Immature natural killer cell (primary cell): ENCODE data around the gene MEF2D. TPM values are rescaled to one million over a fixed set of nuclear protein-coding genes. Genes with fewer than 3 reads are reported as not detected.

ENCODE experiments used
- DNase-seq, 3 donors: peaks; one replicate each; pipeline ENCODE4 v3.0.0; 2022; ENCODE audit warnings: mixed read lengths in 1 of 3
- H3K27ac Mint-ChIP-seq, 6 donors: one replicate each; pipeline ENCODE4 v1.8.0; 2020; ENCODE audit warnings: mixed read lengths in 6 of 6, mild to moderate bottlenecking in 5 of 6, inconsistent platforms in 4 of 6, moderate library complexity in 3 of 6
- H3K27me3 Mint-ChIP-seq, 3 donors: one replicate each; pipeline ENCODE4 v1.8.0; 2020 to 2021; ENCODE audit warnings: low read depth in 3 of 3, mild to moderate bottlenecking in 3 of 3, mixed read lengths in 3 of 3, moderate library complexity in 3 of 3, inconsistent platforms in 1 of 3
- H3K36me3 Mint-ChIP-seq, 3 donors: one replicate each; pipeline ENCODE4 v1.8.0; 2020; ENCODE audit warnings: mixed read lengths in 3 of 3, inconsistent platforms in 2 of 3, mild to moderate bottlenecking in 2 of 3
- H3K4me1 Mint-ChIP-seq, 2 donors: one replicate each; pipeline ENCODE4 v1.8.0; 2020; ENCODE audit warnings: inconsistent platforms in 2 of 2, mild to moderate bottlenecking in 2 of 2, mixed read lengths in 2 of 2, moderate library complexity in 1 of 2
- H3K4me3 Mint-ChIP-seq, 5 donors: one replicate each; pipeline ENCODE4 v1.8.0; 2020; ENCODE audit warnings: mild to moderate bottlenecking in 5 of 5, mixed read lengths in 5 of 5, inconsistent platforms in 3 of 5, moderate library complexity in 3 of 5
- H3K9me3 Mint-ChIP-seq, 6 donors: one replicate each; pipeline ENCODE4 v1.8.0; 2020; ENCODE audit warnings: mild to moderate bottlenecking in 6 of 6, mixed read lengths in 6 of 6, inconsistent platforms in 4 of 6, moderate library complexity in 3 of 6
- polyA plus RNA-seq, 3 donors: library from polyadenylated mRNA; unstranded; fragments of 300-500 nt; fragmentation: Illumina TruSeq; gene quantifications; one replicate each; pipeline ENCODE4 v1.2.3, GENCODE V29; 2021

The MEF2D gene
- polyA plus RNA-seq, 3 donors from 2014 or later = 5.0 to 22.8 (median 6.0) TPM

DNA sequence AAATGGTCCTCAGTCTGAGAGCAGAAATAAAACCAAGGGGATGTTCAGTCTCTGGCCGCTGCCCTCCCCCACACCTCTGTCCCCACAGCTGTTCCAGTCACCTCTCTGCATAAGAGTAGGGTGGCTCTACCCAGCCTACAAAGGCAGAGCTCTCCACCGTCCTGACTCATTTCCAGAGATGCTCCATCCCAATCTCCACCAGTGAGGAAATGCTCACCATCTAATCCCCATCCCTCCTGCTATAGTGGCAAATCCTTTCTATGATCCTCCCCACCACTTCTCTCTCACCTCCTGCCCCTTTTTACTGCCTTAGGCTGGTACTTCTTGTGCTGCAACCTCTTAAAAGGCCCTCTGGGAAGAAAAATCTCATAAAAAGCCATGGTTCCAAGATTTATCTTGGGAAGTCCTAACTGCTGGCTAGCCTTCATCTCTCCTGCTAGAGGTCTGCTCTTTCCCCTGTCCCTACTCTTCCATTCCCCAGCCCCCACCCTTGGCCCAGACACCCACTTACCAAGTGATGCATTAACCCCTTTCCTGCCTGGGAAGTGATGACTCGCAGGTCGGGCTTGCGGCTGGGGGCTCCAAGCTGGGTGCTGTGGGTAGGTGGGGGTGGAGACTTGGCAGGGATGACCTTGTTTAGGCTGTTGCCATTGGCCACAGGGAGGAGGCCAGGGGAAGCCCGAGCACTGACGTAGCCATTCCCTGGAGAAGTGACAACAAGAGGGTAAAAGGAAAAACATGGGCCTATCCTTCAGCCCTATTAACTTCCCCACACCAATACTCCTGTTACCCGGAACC is 23.9 kb downstream of the MEF2D start:
- Mint-ChIP-seq H3K4me3 (no peak overlapping the region), H3K36me3 (peaks cover 31 to 73% (median 47%) of the 10 kb centered on the region in 3 donors), H3K9me3 (no peaks in the 10 kb centered on the region), H3K27me3 (peaks cover 35 to 49% (median 36%) of the 10 kb centered on the region in 3 donors), H3K27ac (peak overlapping the region in 5 of 6 donors; percentile 26 to 74 (median 56)), H3K4me1 (peaks cover 26 to 33% of the 10 kb centered on the region in 2 donors)
- DNase-seq = no peak

GRCh38 chr1:156475568-156476500 is 24.7 kb downstream of the MEF2D start:
- no peaks in the 10 kb centered on the region for H3K9me3 Mint-ChIP-seq
- H3K4me3 Mint-ChIP-seq = no peak overlapping the region
- H3K27ac Mint-ChIP-seq = peak overlapping the region; percentile 12 to 66 (median 41)
- peaks cover 17 to 24% of the 10 kb centered on the region in 2 donors for H3K4me1 Mint-ChIP-seq
- DNase-seq = no peak
- peaks cover 33 to 52% (median 36%) of the 10 kb centered on the region in 3 donors for H3K27me3 Mint-ChIP-seq
- H3K36me3 Mint-ChIP-seq = peaks cover 31 to 65% (median 49%) of the 10 kb centered on the region in 3 donors

DNA sequence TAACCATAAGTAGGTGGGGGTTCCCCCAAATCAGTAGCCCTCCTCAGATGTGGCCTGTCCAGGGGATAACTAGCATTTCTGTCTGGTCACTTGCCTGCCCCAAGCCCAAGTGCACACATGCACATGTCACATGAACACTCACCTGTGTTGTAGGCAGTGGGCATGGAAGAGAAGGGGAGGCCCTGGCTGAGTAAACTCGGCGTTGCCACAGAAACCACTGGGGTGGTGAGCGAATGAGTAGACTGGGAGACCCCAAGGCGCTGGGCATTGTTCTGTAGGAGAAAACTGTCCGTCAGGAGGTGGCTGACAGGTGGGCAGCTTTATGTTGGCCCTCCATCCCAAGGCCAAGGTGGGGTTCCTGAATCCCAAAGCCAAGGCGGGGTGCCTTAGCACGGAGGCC is 25.6 kb downstream of the MEF2D start:
- Mint-ChIP-seq H3K36me3 (peaks cover 23 to 57% (median 42%) of the 10 kb centered on the region in 3 donors), H3K27ac (peak overlapping the region in 2 of 6 donors; percentile 18 to 46), H3K27me3 (peaks cover 24 to 47% (median 28%) of the 10 kb centered on the region in 3 donors)

GRCh38 chr1:156471496-156472490 is 28.8 kb downstream of the MEF2D start:
- Mint-ChIP-seq H3K9me3 (no peaks in the 10 kb centered on the region), H3K36me3 (peaks cover 16 to 49% (median 38%) of the 10 kb centered on the region in 3 donors), H3K4me3 (no peak overlapping the region), H3K27me3 (peaks cover 21 to 39% (median 32%) of the 10 kb centered on the region in 3 donors), H3K27ac (peak overlapping the region in 5 of 6 donors; percentile 3 to 84 (median 46)), H3K4me1 (peaks cover 5 to 9% of the 10 kb centered on the region in 2 donors)
- DNase-seq = no peak

More for the DNA sequence above, 25.6 kb downstream of the MEF2D start:
- Mint-ChIP-seq H3K4me3 (no peak overlapping the region), H3K9me3 (no peaks in the 10 kb centered on the region), H3K4me1 (peaks cover 8 to 15% of the 10 kb centered on the region in 2 donors)
- DNase-seq = no peak

DNA sequence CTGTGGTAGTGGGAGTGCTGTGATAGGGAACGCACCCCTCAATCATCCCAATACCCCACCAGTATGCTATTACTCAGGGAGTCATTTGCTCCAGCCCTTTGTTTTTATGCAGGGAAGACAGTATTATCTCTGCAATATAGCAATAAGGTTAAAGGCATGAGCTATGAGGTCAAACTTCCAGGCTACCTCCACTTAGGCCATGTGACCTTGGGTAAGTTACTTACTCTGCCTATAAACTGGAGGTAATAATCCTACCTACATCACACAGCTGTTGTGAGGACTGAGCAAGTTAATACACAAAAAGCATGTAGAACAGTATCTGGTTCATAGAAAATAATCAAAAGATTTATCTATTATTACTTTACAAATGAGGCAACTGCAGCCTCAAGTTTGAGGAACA is 30.1 kb downstream of the MEF2D start:
- peaks cover 4 to 12% of the 10 kb centered on the region in 2 donors for H3K4me1 Mint-ChIP-seq
- H3K36me3 Mint-ChIP-seq = peaks cover 11 to 43% (median 25%) of the 10 kb centered on the region in 3 donors
- H3K4me3 Mint-ChIP-seq = no peak overlapping the region
- no peak for DNase-seq
- H3K27me3 Mint-ChIP-seq = peaks cover 22 to 38% (median 27%) of the 10 kb centered on the region in 3 donors
- no peaks in the 10 kb centered on the region for H3K9me3 Mint-ChIP-seq
- H3K27ac Mint-ChIP-seq = no peak overlapping the region

- H3K4me1 Mint-ChIP-seq = peaks cover 4 to 23% of the 10 kb centered on the region in 2 donors
- peak overlapping the region in 5 of 6 donors; percentile 36 to 84 (median 46) for H3K27ac Mint-ChIP-seq
- H3K36me3 Mint-ChIP-seq = peaks cover 9 to 43% (median 20%) of the 10 kb centered on the region in 3 donors
- peaks cover 22 to 38% (median 27%) of the 10 kb centered on the region in 3 donors for H3K27me3 Mint-ChIP-seq
- H3K9me3 Mint-ChIP-seq = no peaks in the 10 kb centered on the region
- DNase-seq = no peak
- H3K4me3 Mint-ChIP-seq = no peak overlapping the region
These were observed 31.8 kb downstream of the MEF2D start for GRCh38 chr1:156468693-156469345.

DNA sequence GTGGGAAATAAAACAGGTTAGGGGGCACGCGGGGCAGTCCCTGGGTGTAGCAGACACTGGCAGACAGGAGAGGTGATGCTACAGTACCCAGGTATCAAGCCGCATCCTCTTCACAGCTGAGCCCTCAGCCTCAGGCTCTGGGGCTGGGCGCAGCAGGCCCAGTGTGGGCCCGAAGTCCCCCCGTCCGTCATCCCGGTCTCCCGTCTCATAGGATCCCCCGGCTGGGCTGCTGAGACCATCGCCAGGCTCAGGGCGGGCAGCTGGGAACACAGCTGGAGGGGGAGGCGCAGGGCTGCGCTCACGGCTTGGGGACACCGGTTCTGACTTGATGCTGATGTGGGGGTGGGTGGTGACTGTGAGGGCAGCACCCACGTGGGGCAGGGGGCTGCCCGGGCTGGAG is 32.7 kb downstream of the MEF2D start:
- Mint-ChIP-seq H3K4me1 (peaks cover 8 to 29% of the 10 kb centered on the region in 2 donors), H3K27ac (peak overlapping the region in 3 of 6 donors; percentile 49 to 66 (median 53)), H3K4me3 (no peak overlapping the region), H3K36me3 (peaks cover 7 to 39% (median 15%) of the 10 kb centered on the region in 3 donors), H3K9me3 (no peaks in the 10 kb centered on the region), H3K27me3 (peaks cover 18 to 38% (median 18%) of the 10 kb centered on the region in 3 donors)
- DNase-seq = no peak

DNA sequence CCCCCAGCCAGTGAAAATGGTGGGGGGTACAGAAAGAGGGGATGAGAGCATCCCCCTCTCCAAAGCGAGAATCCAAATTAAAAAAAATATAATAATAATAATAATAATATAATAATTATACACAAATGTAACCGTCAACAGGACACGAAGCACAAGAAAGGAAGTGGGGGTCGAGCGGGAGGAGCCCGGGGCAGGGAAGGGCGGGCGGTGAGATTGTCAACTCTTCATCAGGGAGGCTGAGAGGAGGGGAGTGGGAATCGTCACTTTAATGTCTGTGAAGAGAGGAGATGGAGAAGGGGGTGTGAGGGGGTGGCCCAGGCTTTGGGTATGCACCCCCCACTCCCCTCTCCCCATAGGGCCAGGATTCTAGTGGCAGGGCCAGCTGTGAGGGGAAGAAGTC is 33.2 kb downstream of the MEF2D start:
- Mint-ChIP-seq H3K36me3 (peaks cover 7 to 39% (median 15%) of the 10 kb centered on the region in 3 donors), H3K4me3 (no peak overlapping the region), H3K27me3 (peaks cover 16 to 38% (median 17%) of the 10 kb centered on the region in 3 donors), H3K27ac (peak overlapping the region in 2 of 6 donors; percentile 26 to 44), H3K9me3 (no peaks in the 10 kb centered on the region), H3K4me1 (peaks cover 8 to 29% of the 10 kb centered on the region in 2 donors)
- no peak for DNase-seq

GRCh38 chr1:156465747-156466365 is 34.7 kb downstream of the MEF2D start:
- peaks cover 9 to 34% (median 15%) of the 10 kb centered on the region in 3 donors for H3K27me3 Mint-ChIP-seq
- peak overlapping the region in 5 of 6 donors; percentile 0 to 83 (median 55) for H3K27ac Mint-ChIP-seq
- no peaks in the 10 kb centered on the region for H3K9me3 Mint-ChIP-seq
- DNase-seq = no peak
- H3K4me3 Mint-ChIP-seq = peak overlapping the region in 1 of 5 donors; percentile 51
- H3K36me3 Mint-ChIP-seq = peaks cover 7 to 34% (median 7%) of the 10 kb centered on the region in 3 donors
- H3K4me1 Mint-ChIP-seq = peaks cover 8 to 29% of the 10 kb centered on the region in 2 donors

DNA sequence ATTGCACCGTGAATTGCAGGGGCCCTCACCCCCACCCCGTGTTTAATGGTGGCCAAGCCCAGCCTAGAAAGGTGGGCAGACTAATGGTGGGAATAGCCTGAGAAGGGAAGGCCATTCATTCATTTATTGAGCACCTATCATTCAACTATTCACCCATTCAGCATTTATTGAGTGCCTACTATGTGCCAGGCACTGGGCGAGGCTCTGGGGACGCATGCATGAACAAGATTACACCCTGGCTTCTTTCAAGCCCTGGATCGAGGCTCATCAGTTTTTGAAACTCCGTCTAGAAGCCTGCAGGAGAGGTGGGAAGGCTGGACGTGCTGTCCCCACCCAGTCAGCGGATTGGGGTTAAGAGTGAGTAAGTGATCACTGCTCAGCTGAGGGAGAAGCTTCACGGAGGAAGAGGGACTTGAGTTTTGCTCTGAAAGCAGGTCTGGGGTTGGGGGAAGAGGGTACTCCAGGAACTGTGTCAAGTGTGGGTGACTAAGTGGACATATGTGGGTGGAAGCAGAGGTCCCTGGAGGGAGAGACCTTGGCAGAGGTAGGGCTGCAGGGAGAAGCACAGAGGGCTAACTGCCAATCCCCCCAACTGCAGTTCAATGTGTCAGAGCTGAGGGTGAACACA is 35.6 kb downstream of the MEF2D start:
- H3K27ac Mint-ChIP-seq = peak overlapping the region in 3 of 6 donors; percentile 50 to 80 (median 55)
- H3K27me3 Mint-ChIP-seq = peaks cover 9 to 36% (median 15%) of the 10 kb centered on the region in 3 donors
- H3K36me3 Mint-ChIP-seq = peaks cover 7 to 34% (median 7%) of the 10 kb centered on the region in 3 donors
- DNase-seq = no peak
- peaks cover 8 to 29% of the 10 kb centered on the region in 2 donors for H3K4me1 Mint-ChIP-seq
- no peaks in the 10 kb centered on the region for H3K9me3 Mint-ChIP-seq
- H3K4me3 Mint-ChIP-seq = no peak overlapping the region

DNA sequence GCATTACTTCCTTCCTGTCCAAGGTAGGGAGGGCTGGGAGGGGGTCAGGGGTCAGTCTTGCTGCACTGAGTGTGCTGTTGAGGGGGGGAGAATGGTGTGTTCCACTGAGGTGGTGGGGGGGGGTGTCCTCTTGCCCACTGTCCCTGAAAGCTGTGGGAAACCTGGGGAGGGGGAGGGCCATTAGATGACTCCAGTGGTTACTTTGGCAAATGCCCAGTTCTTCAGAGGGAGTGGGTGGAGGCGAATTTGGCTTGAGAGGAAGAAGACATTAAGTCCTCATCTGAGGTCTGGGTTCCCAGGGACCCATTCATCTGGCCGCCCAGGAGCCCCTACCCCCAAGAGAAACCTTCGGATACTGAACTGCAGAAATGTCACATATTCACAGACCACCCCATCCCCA is 36.2 kb downstream of the MEF2D start:
- Mint-ChIP-seq H3K4me3 (no peak overlapping the region), H3K27me3 (peaks cover 9 to 36% (median 13%) of the 10 kb centered on the region in 3 donors), H3K9me3 (no peaks in the 10 kb centered on the region), H3K36me3 (peaks cover 7 to 29% (median 7%) of the 10 kb centered on the region in 3 donors), H3K4me1 (peaks cover 8 to 29% of the 10 kb centered on the region in 2 donors), H3K27ac (peak overlapping the region in 2 of 6 donors; percentile 17)
- no peak for DNase-seq
